A549 (cell line): Measurements from ENCODE around the gene DLEU7.

Experiments
- PHF8 ChIP-seq: fragments of 200-600 bp; sonication (generic); IDR thresholded peaks from 2 replicates; pipeline ENCODE4 v1.6.1; 2016; ENCODE audit warnings: low read depth, mild to moderate bottlenecking, antibody characterized with exemption, moderate library complexity, borderline replicate concordance
- RCOR1 ChIP-seq: fragments of 150-350 bp; IDR thresholded peaks from 2 replicates; pipeline ENCODE4 v1.6.1; 2014; ENCODE audit warnings: antibody characterized with exemption, low read length, low read depth
- TF ChIP-seq, protein P1 (sequence below): fragments of >200 bp; sonication (Bioruptor Twin); formaldehyde crosslinking; IDR thresholded peaks from 3 replicates; pipeline ENCODE4 v1.5.1; 2016
- TF ChIP-seq, protein P2 (sequence below): fragments of 250-450 bp; sonication (Bioruptor Pico); IDR thresholded peaks from 2 replicates; pipeline ENCODE4 v1.5.0; 2021; ENCODE audit warnings: mild to moderate bottlenecking, moderate library complexity, borderline replicate concordance

DNA sequence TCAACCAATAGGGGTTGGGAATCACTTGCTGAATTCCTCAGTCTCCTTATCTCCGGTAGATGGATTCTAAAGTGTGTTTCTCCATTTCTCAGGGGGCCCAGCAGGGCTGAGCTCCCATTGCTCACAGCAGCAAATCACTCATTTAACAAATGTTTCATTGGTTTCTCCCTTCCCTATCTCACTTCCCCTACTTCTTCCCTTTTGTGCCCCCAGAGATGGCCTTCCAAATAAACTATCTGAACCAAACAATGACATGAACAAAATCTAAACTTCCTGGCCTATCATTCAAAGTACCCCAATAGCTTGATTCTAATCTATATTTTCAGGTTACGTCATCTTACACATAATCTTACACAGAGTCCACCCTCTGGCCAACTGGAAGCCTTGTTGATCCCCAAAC is 60.4 kb downstream of the DLEU7 start:
- TF ChIP-seq, protein P1, sequence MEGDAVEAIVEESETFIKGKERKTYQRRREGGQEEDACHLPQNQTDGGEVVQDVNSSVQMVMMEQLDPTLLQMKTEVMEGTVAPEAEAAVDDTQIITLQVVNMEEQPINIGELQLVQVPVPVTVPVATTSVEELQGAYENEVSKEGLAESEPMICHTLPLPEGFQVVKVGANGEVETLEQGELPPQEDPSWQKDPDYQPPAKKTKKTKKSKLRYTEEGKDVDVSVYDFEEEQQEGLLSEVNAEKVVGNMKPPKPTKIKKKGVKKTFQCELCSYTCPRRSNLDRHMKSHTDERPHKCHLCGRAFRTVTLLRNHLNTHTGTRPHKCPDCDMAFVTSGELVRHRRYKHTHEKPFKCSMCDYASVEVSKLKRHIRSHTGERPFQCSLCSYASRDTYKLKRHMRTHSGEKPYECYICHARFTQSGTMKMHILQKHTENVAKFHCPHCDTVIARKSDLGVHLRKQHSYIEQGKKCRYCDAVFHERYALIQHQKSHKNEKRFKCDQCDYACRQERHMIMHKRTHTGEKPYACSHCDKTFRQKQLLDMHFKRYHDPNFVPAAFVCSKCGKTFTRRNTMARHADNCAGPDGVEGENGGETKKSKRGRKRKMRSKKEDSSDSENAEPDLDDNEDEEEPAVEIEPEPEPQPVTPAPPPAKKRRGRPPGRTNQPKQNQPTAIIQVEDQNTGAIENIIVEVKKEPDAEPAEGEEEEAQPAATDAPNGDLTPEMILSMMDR = no peak
- TF ChIP-seq, protein P2, sequence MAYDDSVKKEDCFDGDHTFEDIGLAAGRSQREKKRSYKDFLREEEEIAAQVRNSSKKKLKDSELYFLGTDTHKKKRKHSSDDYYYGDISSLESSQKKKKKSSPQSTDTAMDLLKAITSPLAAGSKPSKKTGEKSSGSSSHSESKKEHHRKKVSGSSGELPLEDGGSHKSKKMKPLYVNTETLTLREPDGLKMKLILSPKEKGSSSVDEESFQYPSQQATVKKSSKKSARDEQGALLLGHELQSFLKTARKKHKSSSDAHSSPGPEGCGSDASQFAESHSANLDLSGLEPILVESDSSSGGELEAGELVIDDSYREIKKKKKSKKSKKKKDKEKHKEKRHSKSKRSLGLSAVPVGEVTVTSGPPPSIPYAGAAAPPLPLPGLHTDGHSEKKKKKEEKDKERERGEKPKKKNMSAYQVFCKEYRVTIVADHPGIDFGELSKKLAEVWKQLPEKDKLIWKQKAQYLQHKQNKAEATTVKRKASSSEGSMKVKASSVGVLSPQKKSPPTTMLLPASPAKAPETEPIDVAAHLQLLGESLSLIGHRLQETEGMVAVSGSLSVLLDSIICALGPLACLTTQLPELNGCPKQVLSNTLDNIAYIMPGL = no peak
- no peak for TF ChIP-seq RCOR1
- no peak for TF ChIP-seq PHF8
